GM12873 (cell line): Measurements from ENCODE around the gene IRF2BPL.

Source experiments
- CTCF ChIP-seq: IDR thresholded peaks from 2 replicates; pipeline ENCODE4 v1.5.1; 2012; ENCODE audit warnings: low read depth, mild to moderate bottlenecking, moderate library complexity, low read length, control low read depth; ENCODE audit not compliant: insufficient read depth; ENCODE audit errors: missing control alignments

IRF2BPL gene

GRCh38 chr14:76984297-76984696 lies 44.2 kb downstream of the IRF2BPL start:
- no peak for TF ChIP-seq CTCF

- TF ChIP-seq CTCF: no peak
Measured at GRCh38 chr14:76981670-76982069, 46.8 kb downstream of the IRF2BPL start.

- no peak for TF ChIP-seq CTCF
Measured at GRCh38 chr14:76977793-76978720, 50.5 kb downstream of the IRF2BPL start.

- TF ChIP-seq CTCF: no peak
Measured at GRCh38 chr14:76976240-76977005, 52.1 kb downstream of the IRF2BPL start.

- no peak for TF ChIP-seq CTCF
Measured at GRCh38 chr14:76975812-76976211, 52.7 kb downstream of the IRF2BPL start.

GRCh38 chr14:76975051-76975450 lies 53.5 kb downstream of the IRF2BPL start:
- TF ChIP-seq CTCF: no peak
